Choroid plexus epithelial cell (primary cell): Measurements from ENCODE around the gene MLLT3.
"Not testable (repeated sequence)": the region's sequence is repeated elsewhere in the genome, so short reads cannot be mapped to it uniquely, and the experiment has no call there.

Experiments
- DNase-seq: peaks from one replicate; pipeline ENCODE4 v3.0.0-alpha.2; 2010; ENCODE audit warnings: low read depth
- H3K4me3 ChIP-seq: 2 replicates; pipeline ENCODE4 v1.5.1; 2011; ENCODE audit warnings: low read depth, mild to moderate bottlenecking, control low read depth, low read length, moderate library complexity
- CTCF ChIP-seq: conservative IDR thresholded peaks from 2 replicates; pipeline ENCODE4 v1.5.1; 2011; ENCODE audit warnings: low read depth, mild to moderate bottlenecking, control low read depth, inconsistent platforms, low read length, moderate library complexity

MLLT3 gene

GRCh38 chr9:20658677-20659473 is 36.6 kb upstream of the MLLT3 start:
- no peak for TF ChIP-seq CTCF
- DNase-seq, result peak; percentile 13
- H3K4me3 ChIP-seq, result peak overlapping the region; percentile 55

- not testable (repeated sequence) for DNase-seq
- peak overlapping the region; percentile 55 for H3K4me3 ChIP-seq
Observed at GRCh38 chr9:20658246-20658667, 36.0 kb upstream of the MLLT3 start.

GRCh38 chr9:20651939-20652338 is 29.6 kb upstream of the MLLT3 start:
- H3K4me3 ChIP-seq, result no peak overlapping the region
- TF ChIP-seq CTCF, result no peak
- DNase-seq, result no peak

- no peak for DNase-seq
- H3K4me3 ChIP-seq, result no peak overlapping the region
Observed at GRCh38 chr9:20650750-20651299, 28.5 kb upstream of the MLLT3 start.

GRCh38 chr9:20650313-20650712 is 28.0 kb upstream of the MLLT3 start:
- TF ChIP-seq CTCF, result no peak
- no peak for DNase-seq
- no peak overlapping the region for H3K4me3 ChIP-seq

More at GRCh38 chr9:20650750-20651299, 28.5 kb upstream of the MLLT3 start:
- TF ChIP-seq CTCF, result no peak

- peak; percentile 21 for DNase-seq
- no peak overlapping the region for H3K4me3 ChIP-seq
- no peak for TF ChIP-seq CTCF
Observed at GRCh38 chr9:20649381-20649780, 27.1 kb upstream of the MLLT3 start.

GRCh38 chr9:20646656-20647055 is 24.4 kb upstream of the MLLT3 start:
- no peak for TF ChIP-seq CTCF
- H3K4me3 ChIP-seq, result no peak overlapping the region
- no peak for DNase-seq
